NCI-H748 treated with DMSO at 0.1 percent for 48 hours (cell line): Measurements from ENCODE around the gene CACNA1S.

ENCODE experiments used
- DNase-seq: peaks from one replicate; lab custom pipeline; 2025; lab: John Stamatoyannopoulos, UW

CACNA1S gene

DNA sequence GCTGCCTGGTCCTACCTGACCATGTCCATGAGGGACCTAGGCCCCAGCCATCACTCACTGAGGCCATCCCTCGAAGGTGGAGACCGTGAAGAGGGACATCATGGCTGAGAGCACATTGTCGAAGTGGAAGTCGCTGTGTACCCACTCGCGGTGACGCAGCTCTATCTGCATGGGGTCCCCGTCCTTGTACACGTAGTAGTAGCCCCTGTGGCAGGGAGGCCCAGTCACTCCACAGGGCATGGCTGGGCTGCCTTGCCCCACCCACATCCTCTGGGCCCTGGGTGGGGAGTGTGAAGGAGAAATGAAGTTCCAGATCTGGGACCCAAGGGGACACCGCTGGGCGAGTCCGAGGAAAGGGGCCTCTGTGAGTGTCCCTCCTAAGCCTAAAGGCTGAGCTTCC lies 50.3 kb downstream of the CACNA1S start:
- no peak for DNase-seq

DNA sequence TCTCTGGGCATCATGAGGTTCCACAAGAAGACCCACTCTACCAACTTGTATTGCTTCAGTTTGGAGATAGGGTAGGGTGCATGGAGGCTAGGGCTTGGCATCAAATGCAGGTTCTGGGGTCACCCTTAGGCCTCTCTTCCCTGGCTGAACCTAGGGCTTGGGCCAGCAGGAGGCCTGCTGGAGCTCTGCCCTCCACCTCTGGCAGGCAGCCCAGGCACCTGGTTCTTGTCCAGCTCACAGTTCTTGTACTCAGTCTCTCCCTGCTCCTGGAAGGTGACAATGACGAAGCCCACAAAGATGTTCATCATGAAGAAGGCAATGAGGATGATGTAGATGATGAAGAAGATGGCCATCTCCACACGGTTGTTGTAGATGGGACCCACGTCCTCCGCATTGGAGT lies 51.2 kb downstream of the CACNA1S start:
- no peak for DNase-seq

DNA sequence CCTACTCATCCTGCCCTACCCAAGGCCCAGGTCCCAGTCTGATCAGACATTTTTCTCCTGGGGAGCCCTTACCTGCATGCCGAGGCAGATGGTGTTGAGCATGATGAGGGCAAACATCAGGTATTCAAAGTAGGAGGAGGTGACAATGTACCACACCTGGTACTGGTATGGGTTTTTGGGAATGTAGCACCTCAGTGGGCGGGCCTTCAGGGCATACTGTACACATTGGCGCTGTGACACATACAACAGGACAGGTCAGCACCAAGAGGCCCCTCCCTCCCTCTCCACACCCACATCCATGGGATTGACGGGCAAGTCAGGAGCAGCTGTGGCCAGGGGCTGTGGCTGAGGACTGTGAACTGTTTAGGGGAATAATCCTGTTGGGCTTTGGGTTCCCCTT lies 51.6 kb downstream of the CACNA1S start:
- DNase-seq, result no peak

DNA sequence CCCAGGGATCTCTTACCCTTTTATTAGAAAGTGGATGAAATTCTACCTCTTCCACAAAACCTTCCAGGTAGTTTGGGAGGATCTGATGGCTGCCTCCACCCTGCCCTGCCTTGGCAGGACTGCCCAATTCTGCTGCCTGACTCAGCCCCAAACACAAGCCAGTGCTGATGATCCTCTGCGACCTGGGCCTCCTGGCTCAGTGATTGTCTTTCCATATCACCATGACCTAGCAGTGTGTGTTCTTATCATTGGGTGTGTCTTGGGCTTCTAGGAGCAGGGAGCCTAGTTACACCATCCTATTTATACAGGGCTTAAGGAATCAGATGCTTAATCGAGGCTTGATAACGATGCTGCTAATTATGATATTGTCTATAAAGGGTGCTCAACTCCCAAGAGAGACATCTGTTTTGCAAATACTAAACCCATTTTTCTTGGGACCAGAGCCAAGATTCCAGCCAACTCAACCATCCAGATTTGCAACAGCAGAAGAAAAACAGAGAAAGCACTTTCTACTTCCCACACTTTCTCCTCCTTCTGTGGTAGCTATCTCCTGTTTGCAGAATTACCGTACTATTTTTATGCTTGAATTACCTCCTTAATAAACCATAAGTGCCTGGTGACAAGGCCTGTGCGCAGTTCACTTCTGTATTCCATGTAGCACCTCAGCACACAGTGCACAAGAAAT lies 52.2 kb downstream of the CACNA1S start:
- no peak for DNase-seq

DNA sequence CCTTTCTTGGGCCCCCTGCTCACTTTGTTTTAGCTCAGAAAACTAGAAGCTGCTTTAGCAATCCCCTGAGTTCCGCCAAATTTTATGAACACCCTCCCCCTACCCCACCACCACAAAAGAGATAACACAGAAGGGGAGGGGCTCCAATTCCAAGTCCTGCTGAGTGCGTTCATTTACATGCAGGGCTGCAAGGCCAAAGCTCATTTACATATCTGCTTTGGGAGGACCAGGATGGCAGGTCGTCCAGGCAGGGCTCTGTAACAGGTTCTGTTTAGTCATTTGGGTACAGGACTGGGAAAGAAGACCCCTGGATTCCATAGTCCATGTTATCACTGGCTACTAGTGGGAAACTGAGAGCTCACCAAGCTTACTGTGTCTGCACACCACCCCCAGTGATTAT lies 52.8 kb downstream of the CACNA1S start:
- no peak for DNase-seq

DNA sequence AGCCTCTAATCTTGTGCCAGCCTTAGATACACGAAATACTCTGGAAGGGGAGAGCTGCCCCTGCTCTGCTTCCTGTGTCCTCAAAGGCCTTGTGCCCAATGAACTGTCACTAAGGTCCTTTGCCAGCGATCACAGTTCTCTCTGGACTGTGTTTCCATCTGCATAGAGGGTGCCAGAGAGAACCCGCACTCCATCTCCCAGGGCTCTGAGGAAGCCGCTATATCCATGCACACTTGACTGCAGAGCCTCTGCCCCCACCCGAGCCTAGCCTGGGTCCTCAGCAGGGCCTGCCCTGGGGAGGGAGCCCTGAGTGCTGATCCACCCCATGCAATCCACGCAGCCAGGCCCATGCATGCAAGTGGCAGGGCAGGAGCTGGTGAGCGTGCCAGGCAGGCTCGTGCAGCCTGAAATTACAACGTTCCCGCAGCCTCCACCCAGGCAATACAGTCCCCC lies 58.1 kb downstream of the CACNA1S start:
- no peak for DNase-seq

DNA sequence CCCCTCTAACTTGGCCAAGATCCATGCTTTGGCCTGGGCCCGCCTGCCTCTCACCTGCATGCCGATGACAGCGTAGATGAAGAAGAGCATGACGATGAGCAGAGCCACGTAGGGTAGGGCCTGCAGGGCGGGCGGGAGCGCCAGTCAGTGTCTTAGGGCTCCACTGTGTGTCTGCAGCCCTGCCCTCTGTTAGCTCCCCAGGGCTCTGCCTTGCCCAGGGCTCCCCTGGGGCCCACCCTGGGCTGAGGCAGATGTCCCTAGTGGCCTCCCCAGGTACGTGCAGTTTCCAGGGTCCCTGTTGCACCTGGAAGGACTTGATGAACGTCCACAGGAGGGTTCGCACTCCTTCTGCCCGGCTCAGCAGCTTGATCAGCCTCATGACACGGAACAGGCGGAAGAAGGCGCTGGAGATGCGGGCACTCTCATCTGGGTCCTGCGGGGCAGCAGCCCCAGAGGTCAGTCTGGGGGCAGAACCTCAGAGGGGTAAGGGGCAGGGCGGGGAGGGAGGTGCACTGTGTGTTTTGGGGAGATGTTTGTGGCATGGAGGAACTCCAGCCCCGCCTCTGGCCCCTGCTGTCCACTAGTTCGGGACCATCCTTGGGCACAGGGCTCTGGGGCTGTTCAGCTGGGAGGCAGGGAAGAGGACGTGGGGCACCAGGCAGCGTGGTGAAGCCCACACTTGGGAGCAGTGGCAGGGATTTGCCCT lies 58.9 kb downstream of the CACNA1S start:
- DNase-seq, result no peak

DNA sequence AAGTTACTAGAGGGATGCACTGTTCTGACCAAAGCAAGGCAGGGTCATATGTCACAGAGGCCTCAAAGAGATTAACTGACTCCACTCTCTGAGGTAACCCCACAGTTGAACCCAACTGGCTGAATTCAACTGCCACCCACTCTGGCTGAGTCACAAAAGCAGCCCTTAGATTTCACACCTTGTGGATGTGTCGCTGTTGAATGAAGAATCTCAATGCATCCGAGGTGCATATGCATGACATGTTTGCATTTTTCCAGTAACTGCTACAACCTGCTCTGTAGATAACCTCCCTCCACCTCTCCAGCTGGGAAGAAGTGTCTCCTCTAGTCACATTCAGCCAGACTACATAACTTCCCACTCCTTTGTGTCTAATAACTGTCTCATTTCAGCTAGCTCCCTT lies 60.8 kb downstream of the CACNA1S start:
- DNase-seq, result no peak

DNA sequence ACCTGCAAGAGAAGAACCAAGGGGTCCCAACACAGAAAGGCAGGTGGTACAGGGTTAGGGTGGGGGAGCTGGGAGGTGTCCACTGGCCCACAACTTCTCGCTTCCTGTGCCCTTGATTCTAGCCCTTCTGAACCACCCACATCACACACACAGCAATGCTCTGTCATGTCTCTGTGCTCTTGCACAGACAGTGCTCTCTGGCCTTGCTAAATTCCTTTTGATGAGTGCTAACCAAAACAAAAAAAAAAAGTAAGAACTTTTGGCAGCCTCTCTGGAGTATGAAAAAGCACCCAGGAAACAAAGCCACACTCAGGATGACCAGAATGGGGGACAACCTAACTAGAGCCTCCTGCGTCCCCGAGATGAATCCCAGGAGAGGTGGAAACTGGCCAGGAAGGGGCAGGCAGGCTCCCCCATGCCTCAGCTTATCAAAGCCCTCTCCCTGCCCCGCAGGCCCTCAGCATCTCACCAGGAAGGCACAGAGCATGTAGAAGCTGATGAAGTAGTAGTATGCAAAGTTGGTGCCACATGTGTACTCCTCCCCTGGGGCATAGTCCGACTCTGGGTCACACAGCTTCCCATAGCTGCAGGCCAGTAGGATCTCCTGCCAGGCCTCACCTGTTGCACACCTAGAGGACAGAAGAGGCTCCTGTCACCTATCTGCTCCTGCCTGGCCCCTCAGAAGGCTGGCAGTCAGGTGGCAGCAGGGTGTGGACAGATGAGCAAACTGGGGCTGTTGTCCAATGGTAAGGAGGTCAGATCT lies 61.5 kb downstream of the CACNA1S start:
- DNase-seq, result no peak

DNA sequence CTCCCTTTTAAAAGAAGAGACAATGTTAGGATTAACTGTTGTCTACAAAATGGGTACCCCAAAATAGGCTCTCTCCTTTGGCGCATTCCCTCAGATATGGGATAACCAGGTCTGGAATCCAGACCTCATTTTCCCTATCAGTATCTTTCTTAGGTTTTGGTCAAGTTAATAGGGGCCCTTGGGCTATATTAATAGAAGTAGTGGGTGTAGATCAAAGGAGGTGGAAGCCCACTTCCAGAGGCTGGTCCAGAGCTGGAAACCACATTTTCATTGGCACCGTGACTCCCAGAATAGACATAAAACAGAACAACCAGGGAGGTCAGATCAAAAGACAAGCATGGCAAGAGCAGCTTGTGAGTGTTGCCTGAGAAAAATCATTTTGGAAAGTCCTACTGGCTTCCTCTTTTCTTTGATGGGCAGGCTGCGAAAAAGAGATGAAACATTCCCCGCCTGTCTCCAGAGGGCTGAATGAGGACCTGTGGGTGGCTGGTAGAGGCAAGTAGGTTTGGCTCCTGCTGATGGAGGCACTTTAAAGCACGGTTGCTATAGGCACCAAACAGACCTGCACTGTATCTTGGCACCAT lies 62.9 kb downstream of the CACNA1S start:
- DNase-seq, result no peak

DNA sequence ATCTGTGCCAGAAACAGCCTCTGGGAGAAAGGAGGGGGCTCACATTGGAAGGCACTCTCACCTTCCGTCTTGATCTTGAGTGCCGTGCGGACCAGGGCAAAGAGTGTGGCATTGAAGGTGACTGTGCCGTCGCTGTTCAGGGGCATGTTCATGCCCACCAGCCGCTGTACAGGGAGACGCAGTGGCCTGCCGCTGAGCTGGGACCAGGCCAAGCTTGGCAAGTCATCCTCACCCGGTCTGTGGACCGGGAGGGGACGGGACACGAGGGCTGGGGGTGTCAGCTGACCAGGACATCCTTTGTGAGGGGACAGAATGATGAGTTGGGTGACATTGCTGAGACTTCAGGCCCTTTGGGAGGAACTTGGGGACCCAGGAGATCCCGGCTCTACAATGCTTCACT lies 63.7 kb downstream of the CACNA1S start:
- no peak for DNase-seq

DNA sequence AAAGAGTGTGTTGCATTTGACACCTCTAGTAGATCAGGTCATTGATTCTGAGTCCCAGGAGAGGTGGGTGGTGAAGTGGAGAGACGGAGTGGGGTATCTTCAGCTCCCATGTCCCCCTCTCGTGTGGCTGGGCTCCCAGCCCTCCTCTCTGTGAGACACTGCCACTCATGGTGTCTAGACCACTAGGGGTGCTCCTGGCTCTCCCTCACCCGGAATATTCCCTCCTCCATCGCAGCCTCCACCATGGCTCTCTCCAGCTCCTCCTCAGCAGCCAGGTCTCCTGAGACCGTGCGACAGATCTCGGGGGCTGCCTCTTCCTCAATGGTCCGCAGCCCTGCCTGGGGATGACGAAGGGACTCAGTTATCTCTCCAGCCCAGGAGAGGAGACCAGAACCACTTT lies 68.1 kb downstream of the CACNA1S start:
- DNase-seq, result no peak

DNA sequence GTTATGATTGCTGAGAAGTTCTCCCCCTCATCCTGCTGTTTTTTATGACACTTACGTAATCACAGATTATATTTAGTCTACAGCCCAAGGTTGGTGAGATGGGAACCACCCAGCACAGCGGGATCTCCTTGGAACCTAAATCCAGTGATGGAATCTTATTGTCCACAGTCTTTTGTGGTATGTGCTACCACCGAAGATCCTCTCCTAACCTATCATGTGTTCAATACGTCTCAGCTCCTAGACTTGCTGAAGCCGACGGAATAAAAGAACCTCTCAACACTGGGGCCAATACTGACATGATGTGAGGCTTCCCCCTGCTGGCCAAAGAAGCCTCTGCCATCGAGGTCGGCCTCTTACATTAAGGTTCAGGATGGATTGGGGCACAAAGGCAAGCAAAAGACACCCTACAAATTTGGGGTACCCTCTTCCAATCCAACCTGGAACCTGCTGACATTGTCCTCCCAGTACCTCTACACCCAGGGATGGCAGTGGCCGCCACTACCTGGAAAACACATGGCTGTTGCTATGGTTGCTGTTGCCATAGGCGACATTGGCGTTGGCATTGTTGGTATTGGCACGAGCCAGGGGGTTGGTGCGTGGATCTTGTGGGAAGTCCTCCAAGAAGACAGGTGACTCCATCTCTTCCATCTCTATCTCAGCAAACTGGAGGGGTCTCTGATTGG lies 69.3 kb downstream of the CACNA1S start:
- no peak for DNase-seq

DNA sequence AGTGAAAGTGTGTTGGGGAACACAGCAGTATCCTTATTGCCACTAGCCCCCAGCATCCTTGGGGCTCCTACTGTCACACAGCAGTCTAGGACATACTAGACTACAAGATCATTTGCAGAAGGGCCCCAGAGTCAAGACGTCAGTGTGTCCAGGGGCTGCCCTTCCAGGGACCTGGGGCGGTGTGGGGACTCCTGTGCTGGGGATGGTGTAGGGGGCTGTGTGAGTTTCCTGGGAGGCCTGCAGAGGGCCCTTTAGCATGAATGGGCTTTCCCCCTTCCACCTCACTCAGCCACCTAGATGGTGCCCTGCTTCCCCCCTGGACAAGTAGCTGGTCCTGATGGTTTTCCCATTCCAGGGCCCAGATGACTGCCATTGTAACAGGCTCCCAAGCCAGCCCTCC lies 71.2 kb downstream of the CACNA1S start:
- no peak for DNase-seq

DNA sequence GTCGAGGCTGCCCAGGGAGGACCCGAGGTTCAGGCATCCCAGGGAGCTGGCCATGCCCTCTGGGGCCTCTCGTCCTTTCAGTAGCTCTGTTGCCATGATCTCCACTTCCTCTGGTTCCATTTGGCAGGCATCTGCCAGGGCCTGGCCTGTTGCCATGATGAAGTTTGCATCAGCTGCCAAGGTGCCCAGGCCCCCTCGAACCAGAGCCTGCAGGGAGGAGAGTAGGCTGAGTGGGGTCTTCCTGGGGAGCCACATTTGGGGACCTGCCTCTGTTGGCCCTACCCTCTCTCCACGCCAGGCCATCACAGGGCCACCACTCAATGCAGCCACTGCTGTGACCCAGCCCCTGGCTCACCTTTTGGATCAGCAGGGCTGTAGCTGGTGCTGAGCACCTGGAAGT lies 72.3 kb downstream of the CACNA1S start:
- DNase-seq, result no peak

DNA sequence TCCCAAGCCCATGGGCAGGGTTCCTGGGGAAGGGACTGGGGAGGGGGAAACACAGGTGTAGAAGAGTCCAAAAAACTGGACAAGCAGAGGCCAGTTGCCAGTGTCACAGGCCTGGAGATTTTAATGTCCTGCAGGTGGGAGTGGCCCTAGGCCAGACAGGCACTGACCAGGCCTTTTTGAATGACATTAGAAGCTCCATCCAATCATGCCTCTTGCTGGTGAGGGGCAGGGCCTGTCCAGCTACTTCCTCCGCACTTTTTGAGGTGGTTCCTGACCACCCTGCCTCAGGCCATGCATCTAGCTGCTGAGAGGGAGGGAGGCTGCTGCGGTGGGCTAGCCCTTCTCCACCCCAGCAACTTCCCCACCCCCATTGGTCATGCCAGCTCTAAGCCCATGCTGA lies 72.8 kb downstream of the CACNA1S start:
- no peak for DNase-seq

DNA sequence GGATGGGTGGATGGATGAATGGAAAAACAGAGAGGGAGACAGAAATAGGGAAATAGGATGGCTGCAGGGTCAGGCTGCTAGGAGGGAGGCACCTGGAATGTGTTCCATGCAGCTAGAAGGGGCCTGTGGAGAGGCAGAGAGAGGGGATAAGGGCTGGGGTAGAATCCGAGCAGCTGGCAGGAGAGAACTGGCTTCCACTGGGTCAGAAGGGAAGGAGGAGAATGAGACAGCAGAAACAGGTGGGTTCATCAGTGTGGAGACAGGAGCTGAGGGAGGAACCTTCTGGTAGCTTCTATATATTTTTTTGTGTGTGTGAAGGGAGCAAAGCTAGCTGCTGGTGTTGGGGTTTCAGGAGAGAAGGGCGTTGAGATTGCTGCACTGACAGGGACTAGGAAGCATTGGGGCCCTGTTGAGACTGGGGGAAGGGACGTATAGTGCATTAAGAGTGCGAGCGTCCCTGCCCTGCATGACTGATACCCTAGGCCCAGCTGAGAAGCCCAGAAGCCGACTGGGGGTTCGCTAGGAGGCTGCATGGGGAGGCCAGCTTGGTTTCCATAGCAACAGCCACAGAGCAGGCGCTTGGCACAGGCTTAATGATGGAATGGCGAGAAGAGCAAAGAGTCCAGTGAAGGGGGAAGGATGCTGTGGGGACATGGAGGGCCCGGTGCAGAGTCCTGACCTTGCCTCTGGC lies 73.9 kb downstream of the CACNA1S start:
- no peak for DNase-seq

DNA sequence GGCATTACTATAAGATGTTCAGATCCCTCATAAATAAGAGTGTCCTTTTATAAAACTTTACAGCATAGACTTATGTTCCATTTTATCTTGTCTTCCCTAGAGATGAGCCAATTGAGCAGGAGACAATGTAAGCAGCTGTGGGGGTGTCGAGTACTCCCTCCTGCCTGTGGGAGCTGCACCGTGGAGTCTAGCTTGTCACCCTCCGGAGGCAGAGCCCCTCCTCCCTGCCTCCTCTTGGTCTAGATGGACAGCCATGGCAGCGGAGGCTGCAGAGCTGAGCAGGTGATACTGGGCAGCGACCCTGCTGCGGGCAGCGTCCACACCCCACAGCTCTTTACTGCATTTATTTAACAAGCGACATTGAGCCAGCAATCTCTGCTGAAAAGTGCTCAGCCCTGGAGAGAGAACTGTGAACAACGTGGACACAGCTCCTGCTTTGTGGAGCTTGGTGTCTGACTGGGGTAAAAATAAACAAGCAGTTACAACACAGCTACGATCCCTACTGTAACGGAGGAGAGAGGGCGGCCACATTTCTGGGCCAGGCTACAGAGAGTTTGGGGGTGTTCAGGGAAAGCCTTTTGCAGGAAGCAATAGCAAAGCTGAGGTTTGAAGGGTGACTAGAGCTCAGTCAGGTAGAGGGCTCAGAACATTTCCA lies 75.9 kb downstream of the CACNA1S start:
- no peak for DNase-seq

DNA sequence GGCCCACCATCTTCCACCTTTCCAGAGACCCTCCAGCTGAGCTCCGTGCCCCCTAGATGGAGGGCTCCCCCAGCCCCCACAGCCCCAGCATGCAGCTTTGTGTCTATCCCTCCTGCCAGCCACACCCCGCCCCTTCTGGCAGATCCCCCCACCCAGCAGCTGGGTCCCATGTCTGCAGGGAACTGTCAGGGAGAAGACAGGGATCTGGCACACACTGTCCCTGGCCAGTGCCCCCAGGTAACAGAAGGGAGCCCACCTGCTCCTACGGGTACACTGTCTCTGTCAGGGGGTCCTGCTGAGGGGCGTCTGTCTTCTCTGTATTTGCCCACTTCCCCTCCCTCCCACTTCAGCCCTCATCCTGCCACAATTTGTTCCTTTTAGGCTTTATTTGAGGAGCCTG lies 77.6 kb downstream of the CACNA1S start:
- DNase-seq, result no peak

DNA sequence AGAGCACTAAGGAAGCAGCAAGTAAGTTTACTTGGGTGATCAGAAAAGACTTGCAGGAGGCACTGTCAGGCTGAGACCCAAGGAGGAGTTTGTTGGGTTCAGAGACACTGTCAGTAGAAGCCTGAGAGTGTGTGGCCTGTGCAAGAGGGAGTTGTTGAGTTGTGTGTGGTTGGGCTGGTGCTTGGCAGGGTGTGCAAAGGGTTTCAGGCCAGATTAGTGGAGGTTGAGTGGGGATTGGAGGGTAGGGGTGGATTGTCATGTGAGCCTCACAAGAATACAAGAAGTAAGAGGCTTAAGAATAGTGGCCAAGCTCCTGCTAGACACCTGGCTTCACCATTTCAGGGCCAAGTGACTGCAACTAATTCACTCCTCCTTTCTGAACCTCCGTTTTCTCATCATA lies 79.8 kb downstream of the CACNA1S start:
- DNase-seq, result no peak

DNA sequence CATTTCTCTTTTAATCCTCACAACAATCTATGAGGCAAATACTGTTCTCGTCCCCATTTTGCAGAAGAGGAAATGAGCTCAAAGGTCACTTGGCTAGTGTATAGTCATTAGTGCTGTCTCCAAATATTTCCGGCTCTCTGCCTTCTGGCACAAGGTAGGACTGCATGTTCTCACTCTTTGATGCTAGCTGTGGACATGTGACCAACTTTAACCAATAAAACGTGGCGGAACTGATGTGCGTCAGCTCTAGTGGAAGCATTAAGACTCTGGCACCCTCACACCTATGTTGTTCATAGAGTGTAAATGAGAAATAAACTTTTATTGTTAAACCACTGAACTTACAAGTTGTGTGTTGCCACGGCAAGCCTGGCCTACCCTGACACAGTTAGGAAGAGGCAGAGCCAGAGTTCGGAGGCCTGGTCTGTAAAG lies 83.8 kb downstream of the CACNA1S start:
- DNase-seq, result no peak
